T47D (cell line): ENCODE results near the gene ELK3.

Experiments
- DNase-seq, 2 experiments: peaks; one replicate each; pipeline versions ENCODE4 v3.0.0 to v3.0.0-alpha.2; 2011 to 2012; ENCODE audit warnings: low read depth in 1 of 2, low spot score in 1 of 2
- JUND ChIP-seq: IDR thresholded peaks from 2 replicates; pipeline ENCODE4 v1.6.1; 2012; ENCODE audit warnings: low read depth
- in situ Hi-C: cut with HindIII; loops from 2 replicates; pipeline ENCODE4 v1.10.0; 2016; ENCODE audit warnings: low sequenced_read_pairs, low pct_unique_long_range_greater_than_20kb

ELK3 gene

GRCh38 chr12:96170762-96171161 lies 23.4 kb upstream of the ELK3 start:
- TF ChIP-seq JUND, result no peak
- in situ Hi-C loops, result no loop called here
- no peak for DNase-seq

- in situ Hi-C loops, result no loop called here
- no peak for TF ChIP-seq JUND
These were observed 22.3 kb upstream of the ELK3 start for GRCh38 chr12:96171905-96172304.

GRCh38 chr12:96172981-96173380 lies 21.2 kb upstream of the ELK3 start:
- in situ Hi-C loops, result no loop called here
- no peak for DNase-seq
- no peak for TF ChIP-seq JUND

More at GRCh38 chr12:96171905-96172304, 22.3 kb upstream of the ELK3 start:
- no peak for DNase-seq

- no peak for DNase-seq
- no peak for TF ChIP-seq JUND
- in situ Hi-C loops, result no loop called here
These were observed 17.6 kb upstream of the ELK3 start for GRCh38 chr12:96176575-96176974.

DNA sequence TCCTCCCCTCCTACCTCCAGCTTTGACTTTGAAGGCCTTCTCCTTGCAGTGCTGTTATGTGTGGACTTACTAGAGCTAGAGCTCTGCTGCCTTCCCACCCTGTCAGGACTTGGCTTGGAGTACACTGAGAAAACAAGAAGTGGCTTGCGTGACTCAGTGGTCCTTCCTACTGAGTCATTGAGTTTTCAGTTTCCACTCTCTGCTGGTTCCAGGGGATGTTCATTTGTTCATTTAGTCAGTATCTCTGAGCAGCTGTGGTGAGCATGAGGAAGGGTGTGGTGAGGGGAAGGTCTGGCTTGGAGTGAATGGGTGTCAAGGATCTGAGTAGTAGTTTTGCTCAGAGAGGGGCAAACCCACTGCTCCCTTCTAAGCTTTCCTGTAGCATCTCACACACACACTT lies 17.2 kb upstream of the ELK3 start:
- no peak for TF ChIP-seq JUND
- DNase-seq, result no peak
- in situ Hi-C loops, result no loop called here

GRCh38 chr12:96183734-96184370 lies 10.3 kb upstream of the ELK3 start:
- no peak for TF ChIP-seq JUND
- in situ Hi-C loops, result no loop called here
- DNase-seq, result no peak

DNA sequence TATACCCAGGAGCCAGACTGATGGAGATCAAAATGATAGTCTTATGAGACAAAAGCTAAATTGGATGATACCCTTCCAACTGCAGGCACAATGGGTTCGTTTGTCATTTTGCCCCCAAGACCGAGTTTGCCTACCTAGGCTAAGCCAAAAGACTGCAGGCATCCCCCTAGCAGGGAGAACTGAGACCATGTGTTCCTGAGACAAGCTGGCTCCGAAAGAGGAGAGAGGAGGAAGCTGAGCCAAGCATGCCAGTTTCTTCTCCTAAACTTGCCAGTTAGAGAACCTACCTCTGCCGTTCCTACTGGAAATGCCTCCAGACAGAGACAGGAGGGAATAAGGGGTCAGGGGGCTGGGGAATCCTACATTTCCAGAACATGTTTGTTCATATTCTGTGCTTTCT lies 8.3 kb upstream of the ELK3 start:
- DNase-seq, result no peak
- in situ Hi-C loops, result no loop called here
- no peak for TF ChIP-seq JUND

- DNase-seq, result peak in 1 of 2 experiments; percentile 28
- TF ChIP-seq JUND, result no peak
- in situ Hi-C loops, result no loop called here
These were observed 7.4 kb upstream of the ELK3 start for GRCh38 chr12:96186607-96187301.

- in situ Hi-C loops, result no loop called here
- peak in 1 of 2 experiments; percentile 11 for DNase-seq
- TF ChIP-seq JUND, result no peak
These were observed 6.2 kb upstream of the ELK3 start for GRCh38 chr12:96187956-96188355.

DNA sequence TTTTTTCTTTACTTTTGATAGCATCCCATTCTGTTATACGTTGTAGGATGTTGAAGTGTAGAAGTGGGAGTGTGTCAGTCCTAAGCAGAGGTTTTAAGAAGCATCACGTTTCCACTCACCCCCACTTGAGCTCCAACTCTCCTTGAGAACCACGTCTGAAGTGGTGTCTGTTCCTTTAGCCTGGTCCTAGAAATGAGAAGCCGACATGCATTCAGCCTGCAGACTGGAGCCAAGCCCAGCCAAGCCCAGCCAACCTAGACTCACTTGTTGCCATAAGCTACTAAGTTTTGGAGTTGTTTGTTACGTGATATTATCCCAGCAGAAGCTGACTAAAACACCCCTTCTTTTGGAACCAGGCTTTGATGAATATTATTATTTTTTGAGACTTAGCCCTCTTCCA lies 4.4 kb upstream of the ELK3 start:
- no peak for TF ChIP-seq JUND
- in situ Hi-C loops, result no loop called here
- no peak for DNase-seq

- in situ Hi-C loops, result no loop called here
- DNase-seq, result no peak
- no peak for TF ChIP-seq JUND
These were observed 3.6 kb upstream of the ELK3 start for GRCh38 chr12:96190413-96191108.

DNA sequence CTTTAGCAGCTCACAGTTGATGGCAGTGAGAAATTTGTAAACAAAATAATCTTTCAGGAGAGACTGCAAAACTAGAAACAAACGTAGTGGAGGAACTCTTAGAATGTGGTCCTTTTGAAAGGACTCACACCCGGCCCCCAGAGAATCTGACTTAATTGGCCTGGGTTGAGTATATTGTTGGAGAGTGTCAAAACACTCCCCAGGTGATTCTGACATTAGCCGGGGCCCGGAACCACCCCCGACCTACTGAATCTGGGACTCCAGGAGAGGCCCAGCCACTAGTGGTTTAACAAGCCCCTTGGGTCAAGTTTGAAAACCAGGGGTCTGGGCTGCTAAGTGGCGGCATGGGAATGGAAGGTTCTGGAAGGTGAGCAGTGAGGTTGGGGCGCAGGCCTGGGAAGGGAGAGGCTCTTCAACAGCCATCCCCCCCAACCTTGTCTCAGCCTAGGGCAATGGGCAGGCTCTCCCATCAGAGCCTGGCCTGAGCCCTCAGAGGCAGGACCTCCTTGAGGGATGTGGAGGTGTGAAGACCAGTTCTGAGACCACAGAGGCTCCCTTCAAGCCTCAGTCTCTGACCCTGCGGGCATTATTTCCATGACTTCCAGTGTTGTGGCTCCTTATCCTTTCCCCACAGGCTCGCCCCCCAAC lies 1.1 kb upstream of the ELK3 start:
- no peak for TF ChIP-seq JUND

GRCh38 chr12:96194576-96194889 lies 358 bp downstream of the ELK3 start:
- no peak for DNase-seq
- in situ Hi-C loops, result no loop called here
- TF ChIP-seq JUND, result no peak

More for the DNA sequence above, 1.1 kb upstream of the ELK3 start:
- in situ Hi-C loops, result no loop called here
- no peak for DNase-seq
